ENCODE results near the gene TENT4B.

DNA sequence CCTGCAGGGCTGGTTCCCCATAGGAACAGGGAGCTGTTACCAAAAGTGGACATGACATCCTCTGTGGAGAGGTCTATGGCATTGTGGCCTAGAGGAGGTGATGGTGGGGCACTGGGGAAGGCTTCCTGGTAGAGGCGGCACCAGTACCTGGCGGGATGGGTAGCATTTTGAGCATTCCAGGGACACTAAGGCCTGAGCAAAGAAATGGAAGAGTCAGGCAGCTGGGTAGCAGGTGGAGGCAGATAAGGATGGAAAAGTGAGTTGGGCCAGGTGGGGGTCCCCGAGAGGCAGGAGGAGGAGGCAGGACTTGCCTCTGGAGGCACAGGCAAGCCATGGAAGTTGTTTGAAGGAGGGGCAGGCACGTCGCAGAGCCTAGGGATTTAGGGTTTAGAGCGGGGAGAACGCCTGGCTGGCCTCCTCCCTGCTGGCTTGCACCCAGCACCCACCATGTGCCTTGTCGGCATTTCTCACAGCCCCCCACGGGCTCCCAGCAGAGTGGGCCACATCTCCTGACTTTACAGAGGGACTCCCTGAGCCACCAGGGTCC is 108.1 kb downstream of the TENT4B start:
- TF ChIP-seq, protein P1, sequence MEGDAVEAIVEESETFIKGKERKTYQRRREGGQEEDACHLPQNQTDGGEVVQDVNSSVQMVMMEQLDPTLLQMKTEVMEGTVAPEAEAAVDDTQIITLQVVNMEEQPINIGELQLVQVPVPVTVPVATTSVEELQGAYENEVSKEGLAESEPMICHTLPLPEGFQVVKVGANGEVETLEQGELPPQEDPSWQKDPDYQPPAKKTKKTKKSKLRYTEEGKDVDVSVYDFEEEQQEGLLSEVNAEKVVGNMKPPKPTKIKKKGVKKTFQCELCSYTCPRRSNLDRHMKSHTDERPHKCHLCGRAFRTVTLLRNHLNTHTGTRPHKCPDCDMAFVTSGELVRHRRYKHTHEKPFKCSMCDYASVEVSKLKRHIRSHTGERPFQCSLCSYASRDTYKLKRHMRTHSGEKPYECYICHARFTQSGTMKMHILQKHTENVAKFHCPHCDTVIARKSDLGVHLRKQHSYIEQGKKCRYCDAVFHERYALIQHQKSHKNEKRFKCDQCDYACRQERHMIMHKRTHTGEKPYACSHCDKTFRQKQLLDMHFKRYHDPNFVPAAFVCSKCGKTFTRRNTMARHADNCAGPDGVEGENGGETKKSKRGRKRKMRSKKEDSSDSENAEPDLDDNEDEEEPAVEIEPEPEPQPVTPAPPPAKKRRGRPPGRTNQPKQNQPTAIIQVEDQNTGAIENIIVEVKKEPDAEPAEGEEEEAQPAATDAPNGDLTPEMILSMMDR (IDR thresholded peaks at IDR 0.05), result no peak
- no peak for TF ChIP-seq POLR2A (IDR thresholded peaks at IDR 0.05)
- TF ChIP-seq EP300 (IDR thresholded peaks at IDR 0.05), result no peak

Data from sigmoid colon (tissue), 4 donors.